Measurements from ENCODE around the gene KCNT2. TPM values are rescaled to one million over a fixed set of nuclear protein-coding genes. Genes with fewer than 3 reads are reported as not detected.

KCNT2 gene
- total RNA-seq, 2 experiments from 2014 or later, result not detected

DNA sequence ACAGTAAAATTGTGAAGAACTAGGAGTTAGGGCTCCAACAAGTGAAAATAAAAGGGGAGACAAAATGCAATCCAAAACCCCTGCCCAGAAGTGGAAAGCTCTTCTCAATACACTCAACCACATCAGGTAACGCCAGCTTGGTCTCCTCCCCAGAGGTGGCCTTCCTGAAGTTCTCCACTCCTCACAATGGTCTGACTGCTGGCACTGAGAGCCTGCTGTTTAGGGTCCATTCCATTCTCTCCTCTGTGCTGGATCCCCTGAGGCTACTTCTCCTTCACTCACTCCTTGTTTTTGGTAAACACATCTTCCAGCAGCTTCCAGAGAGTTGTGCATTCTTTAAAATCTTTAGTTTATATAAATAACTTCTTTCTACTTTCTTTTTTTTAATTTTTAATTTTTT is 189.5 kb downstream of the KCNT2 start:
- TF ChIP-seq, protein P1, sequence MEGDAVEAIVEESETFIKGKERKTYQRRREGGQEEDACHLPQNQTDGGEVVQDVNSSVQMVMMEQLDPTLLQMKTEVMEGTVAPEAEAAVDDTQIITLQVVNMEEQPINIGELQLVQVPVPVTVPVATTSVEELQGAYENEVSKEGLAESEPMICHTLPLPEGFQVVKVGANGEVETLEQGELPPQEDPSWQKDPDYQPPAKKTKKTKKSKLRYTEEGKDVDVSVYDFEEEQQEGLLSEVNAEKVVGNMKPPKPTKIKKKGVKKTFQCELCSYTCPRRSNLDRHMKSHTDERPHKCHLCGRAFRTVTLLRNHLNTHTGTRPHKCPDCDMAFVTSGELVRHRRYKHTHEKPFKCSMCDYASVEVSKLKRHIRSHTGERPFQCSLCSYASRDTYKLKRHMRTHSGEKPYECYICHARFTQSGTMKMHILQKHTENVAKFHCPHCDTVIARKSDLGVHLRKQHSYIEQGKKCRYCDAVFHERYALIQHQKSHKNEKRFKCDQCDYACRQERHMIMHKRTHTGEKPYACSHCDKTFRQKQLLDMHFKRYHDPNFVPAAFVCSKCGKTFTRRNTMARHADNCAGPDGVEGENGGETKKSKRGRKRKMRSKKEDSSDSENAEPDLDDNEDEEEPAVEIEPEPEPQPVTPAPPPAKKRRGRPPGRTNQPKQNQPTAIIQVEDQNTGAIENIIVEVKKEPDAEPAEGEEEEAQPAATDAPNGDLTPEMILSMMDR (IDR thresholded peaks at IDR 0.05), result no peak
- intact Hi-C loops (cut with micrococcal nuclease), result no loop called here
- POLR2A ChIA-PET, result no interaction called here

DNA sequence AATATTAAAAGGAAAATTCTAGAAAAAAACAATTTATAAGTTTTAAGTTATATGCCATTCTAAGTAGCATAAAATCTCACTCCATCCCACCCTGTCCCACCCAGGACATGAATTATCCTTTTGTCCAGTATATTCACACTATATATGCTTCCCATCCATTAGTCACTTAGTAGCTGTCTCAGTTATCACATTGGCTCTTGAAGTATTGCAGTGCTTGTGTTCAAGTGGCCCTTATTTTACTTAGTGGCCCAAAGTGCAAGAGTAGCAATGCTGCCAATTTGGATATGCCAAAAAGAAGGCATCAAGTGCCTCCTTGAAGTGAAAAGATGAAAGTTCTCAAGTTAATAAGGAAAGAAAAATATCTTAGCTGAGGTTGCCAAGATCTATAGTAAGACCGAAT is 192.3 kb downstream of the KCNT2 start:
- H3K27me3 Mint-ChIP-seq, result no peaks in the 10 kb centered on the region
- H3K4me3 Mint-ChIP-seq, result no peak overlapping the region
- DNase-seq (no peak), ATAC-seq (no peak)
- ChIA-PET POLR2A (no interaction called here), CTCF (no interaction called here)
- H3K36me3 Mint-ChIP-seq (ENCODE audit: low read depth), result no peaks in the 10 kb centered on the region
- TF ChIP-seq, protein P1 (IDR thresholded peaks at IDR 0.05), result no peak
- H3K27ac Mint-ChIP-seq, result no peak overlapping the region
- no peaks in the 10 kb centered on the region for H3K9me3 Mint-ChIP-seq
- intact Hi-C loops (cut with micrococcal nuclease), result no loop called here
- H3K4me1 Mint-ChIP-seq (ENCODE audit: low read depth), result no peaks in the 10 kb centered on the region

More for the DNA sequence above, 189.5 kb downstream of the KCNT2 start:
- DNase-seq (no peak), ATAC-seq (no peak)
- H3K4me3 Mint-ChIP-seq, result no peak overlapping the region
- no peaks in the 10 kb centered on the region for H3K9me3 Mint-ChIP-seq
- H3K27me3 Mint-ChIP-seq, result no peaks in the 10 kb centered on the region
- H3K4me1 Mint-ChIP-seq (ENCODE audit: low read depth), result no peaks in the 10 kb centered on the region
- H3K27ac Mint-ChIP-seq, result no peak overlapping the region
- no peaks in the 10 kb centered on the region for H3K36me3 Mint-ChIP-seq (ENCODE audit: low read depth)
- CTCF ChIA-PET, result no interaction called here

DNA sequence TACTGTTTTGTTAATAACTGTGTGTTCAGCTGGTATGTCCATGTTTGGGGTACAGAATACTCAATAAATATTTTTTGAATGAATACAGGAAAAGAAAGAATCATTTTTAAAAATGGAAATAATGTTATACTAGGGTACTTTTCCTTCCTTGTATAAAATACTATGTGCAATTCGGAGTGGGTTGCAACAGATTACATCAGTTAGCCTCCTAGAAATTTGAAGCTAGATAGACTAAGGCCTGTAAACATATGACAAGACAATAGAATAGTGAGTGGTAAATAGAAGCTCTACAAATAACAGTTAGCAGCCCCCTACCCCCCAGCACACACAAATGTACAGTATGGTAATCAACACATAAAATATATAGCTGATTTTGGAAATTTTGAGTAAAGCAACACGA is 195.9 kb downstream of the KCNT2 start:
- Mint-ChIP-seq H3K4me3 (no peak overlapping the region), H3K9me3 (no peaks in the 10 kb centered on the region), H3K4me1 (ENCODE audit: low read depth) (no peaks in the 10 kb centered on the region), H3K36me3 (ENCODE audit: low read depth) (no peaks in the 10 kb centered on the region), H3K27ac (no peak overlapping the region), H3K27me3 (no peaks in the 10 kb centered on the region)
- DNase-seq (no peak), ATAC-seq (no peak)
- ChIA-PET POLR2A (no interaction called here), CTCF (no interaction called here)
- TF ChIP-seq, protein P1 (IDR thresholded peaks at IDR 0.05), result no peak
- intact Hi-C loops (cut with micrococcal nuclease), result no loop called here

DNA sequence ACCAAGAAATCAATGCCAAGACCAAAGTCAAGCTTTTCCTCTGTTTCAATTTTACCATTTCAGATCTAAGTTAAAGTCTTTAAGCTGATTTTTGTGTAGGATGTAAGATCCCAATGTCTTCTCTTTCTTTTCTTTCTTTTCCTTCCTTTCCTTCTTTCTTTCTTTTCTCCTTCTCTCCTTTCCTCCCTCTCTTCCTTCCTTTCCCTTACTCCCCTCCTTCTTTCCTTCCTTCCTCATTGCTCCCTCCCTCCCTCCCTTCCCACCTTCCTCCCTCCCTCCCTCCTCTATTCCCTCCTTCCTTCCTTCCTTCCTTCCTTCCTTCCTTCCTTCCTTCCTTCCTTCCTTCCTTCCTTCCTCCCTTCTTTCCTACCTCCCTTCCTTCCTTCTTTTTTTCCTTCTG is 197.5 kb downstream of the KCNT2 start:
- POLR2A ChIA-PET, result no interaction called here
- CTCF ChIA-PET, result no interaction called here
- H3K27ac Mint-ChIP-seq, result no peak overlapping the region

DNA sequence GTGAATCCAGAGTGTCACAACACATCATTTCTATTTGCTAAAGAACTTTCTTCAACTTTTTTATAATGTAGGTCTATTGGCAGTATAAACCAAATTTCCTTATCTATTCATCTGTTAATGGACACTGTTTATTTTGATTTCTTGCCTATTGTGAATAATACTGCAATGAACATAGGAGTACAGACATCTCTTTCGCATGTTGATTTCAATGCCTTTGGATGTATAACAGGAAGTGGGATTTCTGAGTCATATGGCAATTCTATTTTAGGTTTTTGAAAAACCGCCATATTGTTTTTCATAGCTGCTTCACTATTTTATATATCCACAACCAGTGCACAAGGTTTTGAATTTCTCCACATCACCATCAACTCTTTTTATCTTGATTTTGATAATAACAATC is 198.7 kb downstream of the KCNT2 start:
- H3K4me3 Mint-ChIP-seq, result no peak overlapping the region
- POLR2A ChIA-PET, result no interaction called here
- intact Hi-C loops (cut with micrococcal nuclease), result no loop called here
- DNase-seq (no peak), ATAC-seq (no peak)
- TF ChIP-seq, protein P1 (IDR thresholded peaks at IDR 0.05), result no peak
- CTCF ChIA-PET, result no interaction called here
- H3K27ac Mint-ChIP-seq, result no peak overlapping the region
- H3K36me3 Mint-ChIP-seq (ENCODE audit: low read depth), result no peaks in the 10 kb centered on the region
- no peaks in the 10 kb centered on the region for H3K9me3 Mint-ChIP-seq
- H3K27me3 Mint-ChIP-seq, result no peaks in the 10 kb centered on the region
- no peaks in the 10 kb centered on the region for H3K4me1 Mint-ChIP-seq (ENCODE audit: low read depth)

More for the DNA sequence above, 197.5 kb downstream of the KCNT2 start:
- no peaks in the 10 kb centered on the region for H3K4me1 Mint-ChIP-seq (ENCODE audit: low read depth)
- no peak overlapping the region for H3K4me3 Mint-ChIP-seq
- TF ChIP-seq, protein P1 (IDR thresholded peaks at IDR 0.05), result no peak
- intact Hi-C loops (cut with micrococcal nuclease), result no loop called here
- DNase-seq, result no peak
- H3K9me3 Mint-ChIP-seq, result no peaks in the 10 kb centered on the region
- no peaks in the 10 kb centered on the region for H3K36me3 Mint-ChIP-seq (ENCODE audit: low read depth)
- ATAC-seq, result no peak
- H3K27me3 Mint-ChIP-seq, result no peaks in the 10 kb centered on the region
